Esophagus squamous epithelium (tissue), 5 donors: Measurements from ENCODE around the gene GZMM. TPM values are rescaled to one million over a fixed set of nuclear protein-coding genes. Genes with fewer than 3 reads are reported as not detected.
A peak's percentile ranks its signal among the peaks of the same experiment; 100 is the strongest.

ENCODE experiments used
- DNase-seq: peaks from one replicate; lab custom pipeline; 2025; lab: John Stamatoyannopoulos, UW
- H3K27ac ChIP-seq, 4 donors: fragments of 200-600 bp; sonication (generic); one replicate each; pipeline ENCODE4 v1.5.1; 2016 to 2019; ENCODE audit warnings: mild to moderate bottlenecking in 1 of 4
- H3K27me3 ChIP-seq, 4 donors: fragments of 200-600 bp; sonication (generic); 1 replicate in 3 of 4; 2 replicates in 1 of 4; pipeline versions ENCODE4 v1.5.1 to v1.6.0; 2017 to 2021; ENCODE audit warnings: antibody characterized with exemption in 1 of 4
- H3K36me3 ChIP-seq, 3 donors: fragments of 200-600 bp; sonication (generic); one replicate each; pipeline ENCODE4 v1.5.1; 2016 to 2019
- H3K4me1 ChIP-seq, 3 donors: fragments of 200-600 bp; sonication (generic); one replicate each; pipeline ENCODE4 v1.5.1; 2017 to 2019
- H3K4me3 ChIP-seq, 4 donors: fragments of 200-600 bp; sonication (generic); 1 replicate in 3 of 4; 2 replicates in 1 of 4; pipeline ENCODE4 v1.5.1; 2016 to 2019; ENCODE audit warnings: mild to moderate bottlenecking in 2 of 4, moderate library complexity in 1 of 4
- H3K9me3 ChIP-seq, 3 donors: fragments of 200-600 bp; sonication (generic); one replicate each; pipeline ENCODE4 v1.5.1; 2016 to 2019
- CTCF ChIP-seq, 6 experiments: fragments of 450-650 bp in 4 of 6; fragments of 200-600 bp in 2 of 6; sonication (generic) in 2 of 6; IDR thresholded peaks; one replicate each; pipeline ENCODE4 v1.5.1; 2016 to 2019; ENCODE audit warnings: antibody characterized with exemption in 6 of 6, mild to moderate bottlenecking in 4 of 6, moderate library complexity in 4 of 6
- POLR2A ChIP-seq, 4 donors: fragments of 450-650 bp; IDR thresholded peaks; one replicate each; pipeline ENCODE4 v1.6.1; 2017; ENCODE audit warnings: antibody characterized with exemption in 4 of 4, mild to moderate bottlenecking in 4 of 4, moderate library complexity in 3 of 4
- WGBS, 2 donors: methylation state at CpG; one replicate each; pipeline ENCODE4 v1.1.5; 2018; 5-methylcytosine and 5-hydroxymethylcytosine counted together
- intact Hi-C: fragments of 100-400 bp; cut with DNase I; formaldehyde crosslinking; loops from one replicate; pipeline ENCODE4 v1.15.0; 2022
- total RNA-seq, 4 donors: library from RNA; depleted of rRNA; stranded (reverse); fragments of >200 nt; gene quantifications; one replicate each; pipeline ENCODE4 v1.1.0, GENCODE V29; 2016
- donor health status: DM: yes; HTN: yes; CAD: no.

The GZMM gene
- total RNA-seq, 4 donors from 2014 or later: 0.48 to 0.95 (median 0.57) TPM; not detected in 1

GRCh38 chr19:588741-589692 lies 45.2 kb downstream of the GZMM start:
- no peak for DNase-seq
- TF ChIP-seq CTCF (IDR thresholded peaks at IDR 0.05) (no peak), POLR2A (IDR thresholded peaks at IDR 0.05) (no peak)
- Histone ChIP-seq H3K4me1 (peaks cover 14 to 42% (median 31%) of the 10 kb centered on the region in 3 donors), H3K27ac (no peak overlapping the region), H3K4me3 (peak overlapping the region in 2 of 4 donors; percentile 31 to 48), H3K27me3 (peaks cover 9 to 97% (median 21%) of the 10 kb centered on the region in 4 donors), H3K9me3 (no peaks in the 10 kb centered on the region), H3K36me3 (no peaks in the 10 kb centered on the region)
- intact Hi-C loops: no loop called here
- WGBS, 2 donors: 13 to 19% methylated on average over 5 to 18 of the region's 54 CpGs

GRCh38 chr19:589693-590395 lies 46.0 kb downstream of the GZMM start, which contains the start of gene HCN2:
Gene HCN2, plus strand, starts transcription at chr19:589881. Its CDS starts 65 bp downstream, at chr19:589946.
- Histone ChIP-seq H3K36me3 (no peaks in the 10 kb centered on the region), H3K27ac (no peak within 1 kb of the TSS), H3K4me1 (peaks cover 14 to 36% (median 28%) of the 10 kb centered on the region in 3 donors), H3K27me3 (peaks cover 9 to 97% (median 21%) of the 10 kb centered on the region in 4 donors), H3K9me3 (no peaks in the 10 kb centered on the region), H3K4me3 (peak within 1 kb of the TSS in 2 of 4 donors; percentile 31 to 48)
- DNase-seq: no peak
- intact Hi-C loops: no loop called here
- WGBS, 2 donors: no CpG with 5 or more reads among the region's 132 CpGs
- TF ChIP-seq CTCF (IDR thresholded peaks at IDR 0.05) (no peak), POLR2A (IDR thresholded peaks at IDR 0.05) (no peak)

- peaks cover 9 to 97% (median 21%) of the 10 kb centered on the region in 4 donors for H3K27me3 ChIP-seq
- H3K9me3 ChIP-seq: no peaks in the 10 kb centered on the region
- intact Hi-C loops: no loop called here
- H3K36me3 ChIP-seq: no peaks in the 10 kb centered on the region
- H3K27ac ChIP-seq: no peak overlapping the region
- WGBS, 2 donors: no CpG with 5 or more reads among the region's 50 CpGs
- DNase-seq: no peak
- TF ChIP-seq POLR2A (IDR thresholded peaks at IDR 0.05) (no peak), CTCF (IDR thresholded peaks at IDR 0.05) (no peak)
- H3K4me1 ChIP-seq: peaks cover 14 to 36% (median 28%) of the 10 kb centered on the region in 3 donors
- peak overlapping the region in 2 of 4 donors; percentile 30 to 46 for H3K4me3 ChIP-seq
Measured at GRCh38 chr19:590396-590745, 46.5 kb downstream of the GZMM start.

- intact Hi-C loops: no loop called here
- DNase-seq: no peak
- no peaks in the 10 kb centered on the region for H3K9me3 ChIP-seq
- 13 to 16% methylated on average over 20 to 24 of the region's 41 CpGs for WGBS, 2 donors
- no peak overlapping the region for H3K27ac ChIP-seq
- TF ChIP-seq CTCF (IDR thresholded peaks at IDR 0.05) (no peak), POLR2A (IDR thresholded peaks at IDR 0.05) (no peak)
- peaks cover 14 to 36% (median 28%) of the 10 kb centered on the region in 3 donors for H3K4me1 ChIP-seq
- H3K36me3 ChIP-seq: no peaks in the 10 kb centered on the region
- H3K4me3 ChIP-seq: peak overlapping the region in 2 of 4 donors; percentile 30 to 46
- H3K27me3 ChIP-seq: peaks cover 9 to 97% (median 21%) of the 10 kb centered on the region in 4 donors
Measured at GRCh38 chr19:590750-591098, 46.9 kb downstream of the GZMM start.
